Spleen (tissue), 11 donors: ENCODE measurements around the gene COQ4. TPM values are rescaled to one million over a fixed set of nuclear protein-coding genes. Genes with fewer than 3 reads are reported as not detected.
A peak's percentile ranks its signal among the peaks of the same experiment; 100 is the strongest.

Experiments used
- DNase-seq: peaks from one replicate; pipeline ENCODE4 v3.0.0-alpha.2; 2020
- H3K27ac ChIP-seq, 8 donors: fragments of 200-600 bp; sonication (generic) in 7 of 8; 1 replicate in 4 of 8; 2 replicates in 4 of 8; pipeline versions ENCODE4 v1.5.0 to v1.8.0; 2016 to 2021; ENCODE audit warnings: inconsistent platforms in 4 of 8, mild to moderate bottlenecking in 4 of 8, moderate library complexity in 1 of 8
- H3K27me3 ChIP-seq, 7 donors: fragments of 200-600 bp; sonication (generic) in 6 of 7; replicated peaks in 1 of 7; 1 replicate in 4 of 7; 2 replicates in 3 of 7; pipeline versions ENCODE4 v1.5.0 to v1.8.0; 2016 to 2021; ENCODE audit warnings: inconsistent platforms in 3 of 7, mild to moderate bottlenecking in 1 of 7
- H3K36me3 ChIP-seq, 6 donors: fragments of 200-600 bp; sonication (generic) in 5 of 6; 1 replicate in 4 of 6; 2 replicates in 2 of 6; pipeline versions ENCODE4 v1.5.0 to v1.8.0; 2016 to 2021; ENCODE audit warnings: inconsistent platforms in 2 of 6
- H3K4me1 ChIP-seq, 6 donors: fragments of 200-600 bp; sonication (generic) in 5 of 6; 1 replicate in 3 of 6; 2 replicates in 3 of 6; pipeline versions ENCODE4 v1.5.0 to v1.8.0; 2016 to 2021; ENCODE audit warnings: inconsistent platforms in 3 of 6
- H3K4me3 ChIP-seq, 8 donors: fragments of 200-600 bp; sonication (generic) in 7 of 8; 1 replicate in 4 of 8; 2 replicates in 4 of 8; pipeline versions ENCODE4 v1.5.0 to v1.8.0; 2016 to 2021; ENCODE audit warnings: inconsistent platforms in 4 of 8, mild to moderate bottlenecking in 4 of 8, moderate library complexity in 2 of 8
- H3K9me3 ChIP-seq, 8 donors: fragments of 200-600 bp; sonication (generic) in 7 of 8; 1 replicate in 4 of 8; 2 replicates in 4 of 8; pipeline versions ENCODE4 v1.5.0 to v1.8.0; 2016 to 2021; ENCODE audit warnings: inconsistent platforms in 4 of 8
- CTCF ChIP-seq, 11 experiments: fragments of 200-600 bp in 7 of 11; fragments of 450-650 bp in 4 of 11; sonication (generic) in 4 of 11; IDR thresholded peaks in 8 of 11; conservative IDR thresholded peaks in 3 of 11; 1 replicate in 7 of 11; 2 replicates in 4 of 11; pipeline versions ENCODE4 v1.4.0 to v1.8.0; 2016 to 2021; ENCODE audit warnings: antibody characterized with exemption in 11 of 11, inconsistent platforms in 4 of 11, mild to moderate bottlenecking in 1 of 11
- POLR2A ChIP-seq, 3 donors: fragments of 450-650 bp; IDR thresholded peaks; one replicate each; pipeline ENCODE4 v1.5.1; 2017; ENCODE audit warnings: antibody characterized with exemption in 3 of 3, mild to moderate bottlenecking in 1 of 3
- POLR2AphosphoS5 ChIP-seq, 3 donors: sonication (generic); formaldehyde crosslinking; IDR thresholded peaks; one replicate each; pipeline ENCODE4 v1.5.1; 2017; ENCODE audit warnings: antibody characterized with exemption in 3 of 3
- WGBS, 5 donors: extraction: QIAGEN DNeasy Blood & Tissue Kit in 3 of 5; methylation state at CpG; one replicate each; pipeline versions ENCODE4 v1.1.5 to v1.1.7; 2013 to 2018; 5-methylcytosine and 5-hydroxymethylcytosine counted together
- intact Hi-C: fragments of 100-400 bp; cut with DNase I; formaldehyde crosslinking; loops from one replicate; pipeline ENCODE4 v1.15.0; 2023; ENCODE audit warnings: low total_unique reads
- polyA plus RNA-seq, 3 donors: library from polyadenylated mRNA; stranded (reverse); fragments of 200-250 nt; gene quantifications; one replicate each; pipeline ENCODE4 v1.2.1, GENCODE V29; 2013
- total RNA-seq, 7 donors: library from RNA; depleted of rRNA in 3 of 7; stranded (reverse); fragments of >200 nt in 3 of 7; fragmentation: NEBNext Ultra II Directional in 4 of 7; extraction: Animal tissue kit (Norgen Biotek cat#: 25700) in 4 of 7; gene quantifications; one replicate each; pipeline versions ENCODE4 v1.1.0 to v1.2.1, GENCODE V29; 2016 to 2021
- donor health status: healthy with polysubstance abuse.
- donor health status: DM: no; HTN: no; CAD: no; lungs with moderate emphysema.
- donor health status: DM: no; HTN: no; CAD: no.
- donor health status: Bipolar disorder and iron deficiency.
- donor health status: healthy.
- donor health status: DM: no; HTN: no; CAD: no.
- donor health status: DM: yes; HTN: yes; CAD: no.

Gene COQ4
- total and polyA plus RNA-seq, 10 donors, result 23.9 to 63.7 (median 38.2) TPM

- TF ChIP-seq CTCF (IDR thresholded peaks at IDR 0.05 in 8 of 11, conservative IDR thresholded peaks at IDR 0.05 in 3 of 11), result no peak
- TF ChIP-seq POLR2AphosphoS5 (IDR thresholded peaks at IDR 0.05), result no peak
- TF ChIP-seq POLR2A (IDR thresholded peaks at IDR 0.05), result no peak
- no peaks in the 10 kb centered on the region for H3K9me3 ChIP-seq
- no peak overlapping the region for H3K27ac ChIP-seq
- peaks cover 11 to 45% (median 31%) of the 10 kb centered on the region in 6 donors for H3K4me1 ChIP-seq
- H3K27me3 ChIP-seq, result no peaks in the 10 kb centered on the region
- 77 to 97% (median 82%) methylated on average over 4 of the region's 4 CpGs for WGBS, 5 donors
- no peak overlapping the region for H3K4me3 ChIP-seq
- H3K36me3 ChIP-seq, result peaks cover 0 to 1% (median 0%) of the 10 kb centered on the region in 6 donors
- no peak for DNase-seq
- intact Hi-C loops, result no loop called here
These were observed 42.9 kb downstream of the COQ4 start for GRCh38 chr9:128365525-128365924.

DNA sequence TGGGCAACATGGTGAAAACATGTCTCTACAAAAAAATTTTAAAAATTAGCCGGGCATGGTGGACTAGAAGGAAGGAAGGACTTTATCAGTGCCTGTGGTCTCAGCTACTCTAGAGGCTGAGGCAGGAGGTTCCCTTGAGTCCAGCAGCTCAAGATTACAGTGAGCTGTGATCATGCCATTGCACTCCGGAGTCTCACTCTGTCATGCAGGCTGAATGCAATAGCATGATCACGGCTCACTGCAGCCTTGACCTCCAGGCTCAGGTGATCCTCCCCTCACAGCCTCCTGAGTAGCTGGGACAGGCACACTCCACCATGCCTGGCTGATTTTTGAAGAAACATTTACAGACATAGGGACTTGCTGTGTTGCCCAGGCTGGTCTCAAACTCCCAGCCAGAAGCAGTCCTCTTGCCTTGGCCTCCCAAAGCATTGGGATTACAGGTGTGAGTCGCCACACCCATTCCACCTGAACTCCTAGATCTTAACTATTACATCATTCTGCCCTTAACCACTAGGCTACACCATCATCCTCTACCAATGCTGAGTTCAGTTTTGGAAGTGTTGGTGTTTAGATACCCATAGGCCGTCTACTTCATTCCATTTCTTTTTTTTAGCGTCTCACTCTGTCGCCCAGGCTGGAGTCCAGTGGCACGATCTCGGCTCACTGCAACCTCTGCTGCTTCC lies 46.5 kb downstream of the COQ4 start:
- Histone ChIP-seq H3K27me3 (no peaks in the 10 kb centered on the region), H3K4me1 (peaks cover 17 to 57% (median 45%) of the 10 kb centered on the region in 6 donors), H3K9me3 (no peaks in the 10 kb centered on the region), H3K4me3 (no peak overlapping the region), H3K27ac (peak overlapping the region in 1 of 8 donors; percentile 94), H3K36me3 (peaks cover 0 to 18% (median 2%) of the 10 kb centered on the region in 6 donors)
- WGBS, 5 donors, result 87 to 95% (median 93%) methylated on average over 9 of the region's 9 CpGs
- TF ChIP-seq POLR2AphosphoS5 (IDR thresholded peaks at IDR 0.05), result no peak
- TF ChIP-seq CTCF (IDR thresholded peaks at IDR 0.05 in 8 of 11, conservative IDR thresholded peaks at IDR 0.05 in 3 of 11), result no peak
- TF ChIP-seq POLR2A (IDR thresholded peaks at IDR 0.05), result no peak
- intact Hi-C loops, result no loop called here
- DNase-seq, result no peak

- H3K4me1 ChIP-seq, result peaks cover 17 to 59% (median 38%) of the 10 kb centered on the region in 6 donors
- TF ChIP-seq POLR2AphosphoS5 (IDR thresholded peaks at IDR 0.05) (no peak), CTCF (IDR thresholded peaks at IDR 0.05 in 8 of 11, conservative IDR thresholded peaks at IDR 0.05 in 3 of 11) (no peak), POLR2A (IDR thresholded peaks at IDR 0.05) (no peak)
- peak overlapping the region; percentile 84 to 94 (median 92) for H3K27ac ChIP-seq
- peak overlapping the region; percentile 85 to 97 (median 88) for H3K4me3 ChIP-seq
- no peaks in the 10 kb centered on the region for H3K27me3 ChIP-seq
- intact Hi-C loops, result no loop called here
- H3K9me3 ChIP-seq, result no peaks in the 10 kb centered on the region
- no peak for DNase-seq
- peaks cover 0 to 30% (median 7%) of the 10 kb centered on the region in 6 donors for H3K36me3 ChIP-seq
These were observed 47.7 kb downstream of the COQ4 start for GRCh38 chr9:128370367-128370751.

GRCh38 chr9:128370752-128371629 lies 48.4 kb downstream of the COQ4 start, which contains the start of gene URM1:
Gene URM1 (plus strand): TSS chr9:128371374. CDS start chr9:128371381, 7 bp downstream.
- TF ChIP-seq POLR2A (IDR thresholded peaks at IDR 0.05), result peak; percentile 3 to 75 (median 21)
- peak in 1 of 11 experiments; percentile 9 for TF ChIP-seq CTCF (IDR thresholded peaks at IDR 0.05 in 8 of 11, conservative IDR thresholded peaks at IDR 0.05 in 3 of 11)
- TF ChIP-seq POLR2AphosphoS5 (IDR thresholded peaks at IDR 0.05), result peak; percentile 92 to 96 (median 93)
- no peaks in the 10 kb centered on the region for H3K27me3 ChIP-seq
- peak within 1 kb of the TSS; percentile 84 to 94 (median 92) for H3K27ac ChIP-seq
- H3K36me3 ChIP-seq, result peaks cover 0 to 36% (median 10%) of the 10 kb centered on the region in 6 donors
- 0% methylated on average over 35 to 55 of the region's 55 CpGs for WGBS, 5 donors
- peak; percentile 99 for DNase-seq
- peak within 1 kb of the TSS; percentile 85 to 97 (median 88) for H3K4me3 ChIP-seq
- intact Hi-C loops, result no loop called here
- H3K9me3 ChIP-seq, result no peaks in the 10 kb centered on the region
- H3K4me1 ChIP-seq, result peaks cover 17 to 63% (median 38%) of the 10 kb centered on the region in 6 donors
